ENCODE data around the gene DLG2. TPM values are rescaled to one million over a fixed set of nuclear protein-coding genes. Genes with fewer than 3 reads are reported as not detected.

The DLG2 gene
- total and polyA plus RNA-seq, 7 donors: 0.23 to 5.3 (median 3.4) TPM

- H3K36me3 ChIP-seq (ENCODE audit: insufficient read depth in 1 of 2, low read depth in 1 of 2): no peaks in the 10 kb centered on the region
- no peak for ATAC-seq
- intact Hi-C loops (cut with DNase I): no loop called here
- peaks cover 13% of the 10 kb centered on the region for H3K4me1 ChIP-seq
- H3K27ac ChIP-seq: no peak overlapping the region
- TF ChIP-seq CTCF (IDR thresholded peaks at IDR 0.05): no peak
- no peak for DNase-seq
- H3K9me3 ChIP-seq: no peaks in the 10 kb centered on the region
- H3K27me3 ChIP-seq (ENCODE audit: insufficient read depth in 3 of 3, low read length in 2 of 3): no peaks in the 10 kb centered on the region
- no peak overlapping the region for H3K4me3 ChIP-seq
- WGBS, 3 donors: 92 to 100% (median 96%) methylated on average over 1 of the region's 1 CpG
These were observed 761.2 kb downstream of the DLG2 start for GRCh38 chr11:84865791-84866535.

- no peak for DNase-seq
- TF ChIP-seq CTCF (IDR thresholded peaks at IDR 0.05): no peak
- intact Hi-C loops (cut with DNase I): no loop called here
These were observed 761.9 kb downstream of the DLG2 start for GRCh38 chr11:84865257-84865656.

GRCh38 chr11:84857746-84858145 is 769.4 kb downstream of the DLG2 start:
- no peaks in the 10 kb centered on the region for H3K9me3 ChIP-seq

More at GRCh38 chr11:84865257-84865656, 761.9 kb downstream of the DLG2 start:
- no peaks in the 10 kb centered on the region for H3K9me3 ChIP-seq
- H3K27ac ChIP-seq: no peak overlapping the region
- peaks cover 13% of the 10 kb centered on the region for H3K4me1 ChIP-seq
- H3K27me3 ChIP-seq (ENCODE audit: insufficient read depth in 3 of 3, low read length in 2 of 3): no peaks in the 10 kb centered on the region
- ATAC-seq: no peak
- H3K4me3 ChIP-seq: no peak overlapping the region
- no peaks in the 10 kb centered on the region for H3K36me3 ChIP-seq (ENCODE audit: insufficient read depth in 1 of 2, low read depth in 1 of 2)

GRCh38 chr11:84855508-84856245 is 771.5 kb downstream of the DLG2 start:
- H3K4me3 ChIP-seq: no peak overlapping the region
- ATAC-seq (no peak), DNase-seq (no peak)
- no peaks in the 10 kb centered on the region for H3K36me3 ChIP-seq (ENCODE audit: insufficient read depth in 1 of 2, low read depth in 1 of 2)
- H3K27me3 ChIP-seq (ENCODE audit: insufficient read depth in 3 of 3, low read length in 2 of 3): no peaks in the 10 kb centered on the region
- H3K9me3 ChIP-seq: no peaks in the 10 kb centered on the region
- no peak for TF ChIP-seq CTCF (IDR thresholded peaks at IDR 0.05)
- no peaks in the 10 kb centered on the region for H3K4me1 ChIP-seq
- 66 to 82% (median 81%) methylated on average over 3 of the region's 3 CpGs for WGBS, 3 donors
- intact Hi-C loops (cut with DNase I): no loop called here
- no peak overlapping the region for H3K27ac ChIP-seq

More at GRCh38 chr11:84857746-84858145, 769.4 kb downstream of the DLG2 start:
- no peak overlapping the region for H3K4me3 ChIP-seq
- DNase-seq (no peak), ATAC-seq (no peak)
- no peaks in the 10 kb centered on the region for H3K36me3 ChIP-seq (ENCODE audit: insufficient read depth in 1 of 2, low read depth in 1 of 2)
- H3K27ac ChIP-seq: no peak overlapping the region
- H3K4me1 ChIP-seq: no peaks in the 10 kb centered on the region
- no peaks in the 10 kb centered on the region for H3K27me3 ChIP-seq (ENCODE audit: insufficient read depth in 3 of 3, low read length in 2 of 3)
- intact Hi-C loops (cut with DNase I): no loop called here
- TF ChIP-seq CTCF (IDR thresholded peaks at IDR 0.05): no peak
